ENCODE measurements around the gene TPST2.
A peak's percentile ranks its signal among the peaks of the same experiment; 100 is the strongest.

TPST2 gene

GRCh38 chr22:26585104-26585790 lies 4.7 kb downstream of the TPST2 start:
- DNase-seq (ENCODE audit: insufficient read length, low spot score) (no peak), FAIRE-seq (no peak)
- TF ChIP-seq TAF1 (IDR thresholded peaks at IDR 0.05; ENCODE audit: low read depth, low read length) = no peak
- no peak for TF ChIP-seq PAX5 (IDR thresholded peaks at IDR 0.05; ENCODE audit: insufficient read depth, low read length, severe bottlenecking)
- TF ChIP-seq POLR2A (IDR thresholded peaks at IDR 0.05; ENCODE audit: low read depth, low read length) = no peak
- TF ChIP-seq SPI1 (IDR thresholded peaks at IDR 0.05; ENCODE audit: low read depth, low read length) = no peak
- no peak for TF ChIP-seq POU2F2 (IDR thresholded peaks at IDR 0.05; ENCODE audit: low read depth, low read length)
- TF ChIP-seq POLR2AphosphoS5 (IDR thresholded peaks at IDR 0.05; ENCODE audit: low read depth, low read length) = no peak

- FAIRE-seq = no peak
Measured at GRCh38 chr22:26584010-26584409, 5.9 kb downstream of the TPST2 start.

GRCh38 chr22:26581633-26582168 lies 8.2 kb downstream of the TPST2 start:
- TF ChIP-seq POU2F2 (IDR thresholded peaks at IDR 0.05; ENCODE audit: low read depth, low read length) = no peak
- TF ChIP-seq POLR2AphosphoS5 (IDR thresholded peaks at IDR 0.05; ENCODE audit: low read depth, low read length) = no peak
- TF ChIP-seq POLR2A (IDR thresholded peaks at IDR 0.05; ENCODE audit: low read depth, low read length) = no peak
- no peak for TF ChIP-seq SPI1 (IDR thresholded peaks at IDR 0.05; ENCODE audit: low read depth, low read length)
- TF ChIP-seq PAX5 (IDR thresholded peaks at IDR 0.05; ENCODE audit: insufficient read depth, low read length, severe bottlenecking) = no peak
- no peak for TF ChIP-seq TAF1 (IDR thresholded peaks at IDR 0.05; ENCODE audit: low read depth, low read length)
- no peak for DNase-seq (ENCODE audit: insufficient read length, low spot score)
- FAIRE-seq = no peak

More at GRCh38 chr22:26584010-26584409, 5.9 kb downstream of the TPST2 start:
- DNase-seq (ENCODE audit: insufficient read length, low spot score) = no peak
- TF ChIP-seq SPI1 (IDR thresholded peaks at IDR 0.05; ENCODE audit: low read depth, low read length) (no peak), POLR2AphosphoS5 (IDR thresholded peaks at IDR 0.05; ENCODE audit: low read depth, low read length) (no peak), PAX5 (IDR thresholded peaks at IDR 0.05; ENCODE audit: insufficient read depth, low read length, severe bottlenecking) (no peak), TAF1 (IDR thresholded peaks at IDR 0.05; ENCODE audit: low read depth, low read length) (no peak), POLR2A (IDR thresholded peaks at IDR 0.05; ENCODE audit: low read depth, low read length) (no peak), POU2F2 (IDR thresholded peaks at IDR 0.05; ENCODE audit: low read depth, low read length) (no peak)

- FAIRE-seq (no peak), DNase-seq (ENCODE audit: insufficient read length, low spot score) (no peak)
- no peak for TF ChIP-seq POU2F2 (IDR thresholded peaks at IDR 0.05; ENCODE audit: low read depth, low read length)
- no peak for TF ChIP-seq TAF1 (IDR thresholded peaks at IDR 0.05; ENCODE audit: low read depth, low read length)
- no peak for TF ChIP-seq POLR2A (IDR thresholded peaks at IDR 0.05; ENCODE audit: low read depth, low read length)
- TF ChIP-seq SPI1 (IDR thresholded peaks at IDR 0.05; ENCODE audit: low read depth, low read length) = no peak
- no peak for TF ChIP-seq POLR2AphosphoS5 (IDR thresholded peaks at IDR 0.05; ENCODE audit: low read depth, low read length)
- no peak for TF ChIP-seq PAX5 (IDR thresholded peaks at IDR 0.05; ENCODE audit: insufficient read depth, low read length, severe bottlenecking)
Measured at GRCh38 chr22:26581026-26581425, 8.9 kb downstream of the TPST2 start.

- TF ChIP-seq POLR2AphosphoS5 (IDR thresholded peaks at IDR 0.05; ENCODE audit: low read depth, low read length) = no peak
- TF ChIP-seq TAF1 (IDR thresholded peaks at IDR 0.05; ENCODE audit: low read depth, low read length) = no peak
- TF ChIP-seq SPI1 (IDR thresholded peaks at IDR 0.05; ENCODE audit: low read depth, low read length) = no peak
- TF ChIP-seq PAX5 (IDR thresholded peaks at IDR 0.05; ENCODE audit: insufficient read depth, low read length, severe bottlenecking) = no peak
- TF ChIP-seq POLR2A (IDR thresholded peaks at IDR 0.05; ENCODE audit: low read depth, low read length) = no peak
- TF ChIP-seq POU2F2 (IDR thresholded peaks at IDR 0.05; ENCODE audit: low read depth, low read length) = no peak
- FAIRE-seq (no peak), DNase-seq (ENCODE audit: insufficient read length, low spot score) (no peak)
Measured at GRCh38 chr22:26580240-26580962, 9.5 kb downstream of the TPST2 start.

GRCh38 chr22:26579331-26579886 lies 10.5 kb downstream of the TPST2 start:
- peak; percentile 94 for FAIRE-seq
- TF ChIP-seq PAX5 (IDR thresholded peaks at IDR 0.05; ENCODE audit: insufficient read depth, low read length, severe bottlenecking) (no peak), POLR2A (IDR thresholded peaks at IDR 0.05; ENCODE audit: low read depth, low read length) (no peak), POU2F2 (IDR thresholded peaks at IDR 0.05; ENCODE audit: low read depth, low read length) (no peak), TAF1 (IDR thresholded peaks at IDR 0.05; ENCODE audit: low read depth, low read length) (no peak), SPI1 (IDR thresholded peaks at IDR 0.05; ENCODE audit: low read depth, low read length) (peak; percentile 55)

GRCh38 chr22:26577081-26577480 lies 12.9 kb downstream of the TPST2 start:
- TF ChIP-seq POU2F2 (IDR thresholded peaks at IDR 0.05; ENCODE audit: low read depth, low read length) (no peak), TAF1 (IDR thresholded peaks at IDR 0.05; ENCODE audit: low read depth, low read length) (no peak), PAX5 (IDR thresholded peaks at IDR 0.05; ENCODE audit: insufficient read depth, low read length, severe bottlenecking) (no peak), POLR2A (IDR thresholded peaks at IDR 0.05; ENCODE audit: low read depth, low read length) (no peak), SPI1 (IDR thresholded peaks at IDR 0.05; ENCODE audit: low read depth, low read length) (no peak), POLR2AphosphoS5 (IDR thresholded peaks at IDR 0.05; ENCODE audit: low read depth, low read length) (no peak)
- DNase-seq (ENCODE audit: insufficient read length, low spot score) = no peak
- no peak for FAIRE-seq

More at GRCh38 chr22:26579331-26579886, 10.5 kb downstream of the TPST2 start:
- DNase-seq (ENCODE audit: insufficient read length, low spot score) = peak; percentile 62

- no peak for DNase-seq (ENCODE audit: insufficient read length, low spot score)
- FAIRE-seq = no peak
- no peak for TF ChIP-seq TAF1 (IDR thresholded peaks at IDR 0.05; ENCODE audit: low read depth, low read length)
- TF ChIP-seq PAX5 (IDR thresholded peaks at IDR 0.05; ENCODE audit: insufficient read depth, low read length, severe bottlenecking) = no peak
- no peak for TF ChIP-seq POU2F2 (IDR thresholded peaks at IDR 0.05; ENCODE audit: low read depth, low read length)
Measured at GRCh38 chr22:26576026-26576680, 13.8 kb downstream of the TPST2 start.
